ENCODE results near the gene SRGN.

The SRGN gene

GRCh38 chr10:69104994-69105790 is 17.3 kb downstream of the SRGN start:
- no peak for DNase-seq
- no peaks in the 10 kb centered on the region for H3K36me3 ChIP-seq
- no peaks in the 10 kb centered on the region for H3K27me3 ChIP-seq
- no peaks in the 10 kb centered on the region for H3K9me3 ChIP-seq
- H3K4me1 ChIP-seq: no peaks in the 10 kb centered on the region
- no peak overlapping the region for H3K4me3 ChIP-seq (ENCODE audit: low read depth, low read length)
- TF ChIP-seq, protein P1, sequence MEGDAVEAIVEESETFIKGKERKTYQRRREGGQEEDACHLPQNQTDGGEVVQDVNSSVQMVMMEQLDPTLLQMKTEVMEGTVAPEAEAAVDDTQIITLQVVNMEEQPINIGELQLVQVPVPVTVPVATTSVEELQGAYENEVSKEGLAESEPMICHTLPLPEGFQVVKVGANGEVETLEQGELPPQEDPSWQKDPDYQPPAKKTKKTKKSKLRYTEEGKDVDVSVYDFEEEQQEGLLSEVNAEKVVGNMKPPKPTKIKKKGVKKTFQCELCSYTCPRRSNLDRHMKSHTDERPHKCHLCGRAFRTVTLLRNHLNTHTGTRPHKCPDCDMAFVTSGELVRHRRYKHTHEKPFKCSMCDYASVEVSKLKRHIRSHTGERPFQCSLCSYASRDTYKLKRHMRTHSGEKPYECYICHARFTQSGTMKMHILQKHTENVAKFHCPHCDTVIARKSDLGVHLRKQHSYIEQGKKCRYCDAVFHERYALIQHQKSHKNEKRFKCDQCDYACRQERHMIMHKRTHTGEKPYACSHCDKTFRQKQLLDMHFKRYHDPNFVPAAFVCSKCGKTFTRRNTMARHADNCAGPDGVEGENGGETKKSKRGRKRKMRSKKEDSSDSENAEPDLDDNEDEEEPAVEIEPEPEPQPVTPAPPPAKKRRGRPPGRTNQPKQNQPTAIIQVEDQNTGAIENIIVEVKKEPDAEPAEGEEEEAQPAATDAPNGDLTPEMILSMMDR (IDR thresholded peaks at IDR 0.05; ENCODE audit: low read depth, low read length): no peak

DNA sequence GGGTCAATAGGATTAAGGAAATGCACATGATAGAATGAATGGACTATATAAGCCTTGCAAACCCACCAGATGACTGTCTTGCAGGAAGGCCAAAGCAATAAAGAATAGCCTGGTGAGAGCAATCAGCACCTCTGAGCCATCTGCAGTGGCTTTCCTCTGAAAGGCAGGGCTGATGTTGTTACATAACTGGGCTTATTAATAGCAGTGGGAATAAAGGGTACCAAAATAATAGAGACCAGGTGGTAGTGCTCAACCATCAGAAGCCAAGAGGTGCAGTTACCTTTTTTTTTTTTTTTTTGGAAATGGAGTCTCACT is 19.2 kb downstream of the SRGN start:
- H3K36me3 ChIP-seq: no peaks in the 10 kb centered on the region
- no peaks in the 10 kb centered on the region for H3K9me3 ChIP-seq
- H3K4me1 ChIP-seq: no peaks in the 10 kb centered on the region
- no peak overlapping the region for H3K4me3 ChIP-seq (ENCODE audit: low read depth, low read length)
- TF ChIP-seq, protein P1 (IDR thresholded peaks at IDR 0.05; ENCODE audit: low read depth, low read length): no peak
- no peaks in the 10 kb centered on the region for H3K27me3 ChIP-seq
- no peak for DNase-seq

GRCh38 chr10:69107699-69108098 is 19.8 kb downstream of the SRGN start:
- no peaks in the 10 kb centered on the region for H3K4me1 ChIP-seq
- DNase-seq: no peak
- no peaks in the 10 kb centered on the region for H3K27me3 ChIP-seq
- H3K9me3 ChIP-seq: no peaks in the 10 kb centered on the region
- H3K4me3 ChIP-seq (ENCODE audit: low read depth, low read length): no peak overlapping the region
- TF ChIP-seq, protein P1 (IDR thresholded peaks at IDR 0.05; ENCODE audit: low read depth, low read length): no peak
- H3K36me3 ChIP-seq: no peaks in the 10 kb centered on the region

DNA sequence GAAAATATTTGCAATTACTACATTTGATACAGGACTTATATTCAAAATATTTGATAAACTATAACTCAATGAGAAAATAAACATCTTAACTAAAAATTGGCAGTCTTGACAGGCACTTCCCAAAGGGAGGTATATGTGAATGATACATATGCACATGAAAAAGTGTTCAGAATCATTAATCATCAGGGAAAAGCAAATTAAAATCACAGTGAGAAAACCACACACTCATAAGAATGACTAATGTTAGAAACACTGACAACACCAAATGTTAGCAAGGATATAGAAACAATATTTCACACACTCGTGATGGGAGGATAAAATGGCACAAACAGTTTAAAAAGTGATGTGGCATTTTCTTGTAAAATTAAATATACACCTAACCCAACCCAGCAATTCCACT is 32.0 kb downstream of the SRGN start:
- H3K9me3 ChIP-seq: no peaks in the 10 kb centered on the region
- no peaks in the 10 kb centered on the region for H3K4me1 ChIP-seq
- H3K36me3 ChIP-seq: no peaks in the 10 kb centered on the region
- TF ChIP-seq, protein P1 (IDR thresholded peaks at IDR 0.05; ENCODE audit: low read depth, low read length): no peak
- H3K27me3 ChIP-seq: peaks cover 7% of the 10 kb centered on the region
- no peak overlapping the region for H3K4me3 ChIP-seq (ENCODE audit: low read depth, low read length)
- no peak for DNase-seq

- Histone ChIP-seq H3K27me3 (no peaks in the 10 kb centered on the region), H3K4me1 (no peaks in the 10 kb centered on the region), H3K4me3 (ENCODE audit: low read depth, low read length) (peak overlapping the region; percentile 88), H3K36me3 (no peaks in the 10 kb centered on the region), H3K9me3 (no peaks in the 10 kb centered on the region)
- peak; percentile 57 for DNase-seq
- TF ChIP-seq, protein P1 (IDR thresholded peaks at IDR 0.05; ENCODE audit: low read depth, low read length): no peak; the same call in none of the 2 replicates
Measured at GRCh38 chr10:69123306-69123746, 35.4 kb downstream of the SRGN start.

GRCh38 chr10:69123747-69124562 is 36.1 kb downstream of the SRGN start, which contains the start of gene VPS26A:
TSS of gene VPS26A (plus strand) at chr10:69124178. CDS start at chr10:69124278, 100 bp downstream.
- peak; percentile 99 for DNase-seq
- peak within 1 kb of the TSS; percentile 88 for H3K4me3 ChIP-seq (ENCODE audit: low read depth, low read length)
- no peaks in the 10 kb centered on the region for H3K36me3 ChIP-seq
- no peaks in the 10 kb centered on the region for H3K9me3 ChIP-seq
- no peaks in the 10 kb centered on the region for H3K27me3 ChIP-seq
- H3K4me1 ChIP-seq: no peaks in the 10 kb centered on the region
- TF ChIP-seq, protein P1 (IDR thresholded peaks at IDR 0.05; ENCODE audit: low read depth, low read length): 0 out of 2 replicates have a peak, but pooled peaks have one; percentile 36

Measured in BE2C (cell line).